ENCODE results near the gene ANKK1. TPM values are rescaled to one million over a fixed set of nuclear protein-coding genes. Genes with fewer than 3 reads are reported as not detected.

The ANKK1 gene
- total and polyA plus RNA-seq, 2 experiments from 2014 or later: 0.13 to 0.43 TPM

GRCh38 chr11:113373981-113374560 is 13.5 kb upstream of the ANKK1 start:
- no peaks in the 10 kb centered on the region for H3K9me2 ChIP-seq (replicated peaks; ENCODE audit: insufficient read depth)
- DNase-seq (ENCODE audit: low spot score): no peak
- H3K4me1 ChIP-seq (ENCODE audit: insufficient read depth): peaks cover 3% of the 10 kb centered on the region
- no peak overlapping the region for H2AFZ ChIP-seq
- 36% methylated on average over 10 of the region's 10 CpGs for WGBS (ENCODE audit: low lambda C conversion rate, missing lambda C conversion rate)
- H3K9me3 ChIP-seq (ENCODE audit: low read depth): no peaks in the 10 kb centered on the region
- H3K36me3 ChIP-seq (replicated peaks; ENCODE audit: insufficient read depth, low read depth): no peaks in the 10 kb centered on the region
- no peak overlapping the region for H3K27ac ChIP-seq
- H3K4me2 ChIP-seq: peak overlapping the region; percentile 66
- no peak overlapping the region for H3K4me3 ChIP-seq
- H4K20me1 ChIP-seq (ENCODE audit: insufficient read depth, poor library complexity, severe bottlenecking): no peaks in the 10 kb centered on the region
- H3K79me2 ChIP-seq: no peaks in the 10 kb centered on the region
- no peak for TF ChIP-seq CTCF (IDR thresholded peaks at IDR 0.05; ENCODE audit: poor library complexity)
- TF ChIP-seq EZH2 (IDR thresholded peaks at IDR 0.05; ENCODE audit: borderline replicate concordance): no peak
- no peak for TF ChIP-seq EZH2phosphoT487 (IDR thresholded peaks at IDR 0.05; ENCODE audit: low read depth, severe bottlenecking, unreplicated experiment)
- H3K27me3 ChIP-seq: no peaks in the 10 kb centered on the region

- no peaks in the 10 kb centered on the region for H3K27me3 ChIP-seq
- peaks cover 3% of the 10 kb centered on the region for H3K4me1 ChIP-seq (ENCODE audit: insufficient read depth)
- no peak overlapping the region for H2AFZ ChIP-seq
- DNase-seq (ENCODE audit: low spot score): no peak
- H3K9me2 ChIP-seq (replicated peaks; ENCODE audit: insufficient read depth): no peaks in the 10 kb centered on the region
- H3K4me2 ChIP-seq: no peak overlapping the region
- no peaks in the 10 kb centered on the region for H3K79me2 ChIP-seq
- no peak overlapping the region for H3K27ac ChIP-seq
- no peak for TF ChIP-seq EZH2phosphoT487 (IDR thresholded peaks at IDR 0.05; ENCODE audit: low read depth, severe bottlenecking, unreplicated experiment)
- H3K36me3 ChIP-seq (replicated peaks; ENCODE audit: insufficient read depth, low read depth): no peaks in the 10 kb centered on the region
- H3K4me3 ChIP-seq: no peak overlapping the region
- H3K9me3 ChIP-seq (ENCODE audit: low read depth): no peaks in the 10 kb centered on the region
- H4K20me1 ChIP-seq (ENCODE audit: insufficient read depth, poor library complexity, severe bottlenecking): no peaks in the 10 kb centered on the region
- WGBS (ENCODE audit: low lambda C conversion rate, missing lambda C conversion rate): 93% methylated on average over 5 of the region's 5 CpGs
Observed at GRCh38 chr11:113375402-113375801, 12.2 kb upstream of the ANKK1 start.

GRCh38 chr11:113376156-113376555 is 11.4 kb upstream of the ANKK1 start:
- H3K27ac ChIP-seq: no peak overlapping the region
- peaks cover 3% of the 10 kb centered on the region for H3K4me1 ChIP-seq (ENCODE audit: insufficient read depth)
- H3K4me2 ChIP-seq: no peak overlapping the region
- H3K27me3 ChIP-seq: no peaks in the 10 kb centered on the region
- no peaks in the 10 kb centered on the region for H3K9me2 ChIP-seq (replicated peaks; ENCODE audit: insufficient read depth)
- no peaks in the 10 kb centered on the region for H3K36me3 ChIP-seq (replicated peaks; ENCODE audit: insufficient read depth, low read depth)
- H3K9me3 ChIP-seq (ENCODE audit: low read depth): no peaks in the 10 kb centered on the region
- H3K79me2 ChIP-seq: no peaks in the 10 kb centered on the region
- no peak overlapping the region for H3K4me3 ChIP-seq
- H4K20me1 ChIP-seq (ENCODE audit: insufficient read depth, poor library complexity, severe bottlenecking): no peaks in the 10 kb centered on the region
- H2AFZ ChIP-seq: no peak overlapping the region
- WGBS (ENCODE audit: low lambda C conversion rate, missing lambda C conversion rate): 61% methylated on average over 3 of the region's 3 CpGs
- no peak for TF ChIP-seq EZH2phosphoT487 (IDR thresholded peaks at IDR 0.05; ENCODE audit: low read depth, severe bottlenecking, unreplicated experiment)
- no peak for TF ChIP-seq CTCF (IDR thresholded peaks at IDR 0.05; ENCODE audit: poor library complexity)
- no peak for TF ChIP-seq EZH2 (IDR thresholded peaks at IDR 0.05; ENCODE audit: borderline replicate concordance)
- no peak for DNase-seq (ENCODE audit: low spot score)

GRCh38 chr11:113377681-113378412 is 9.7 kb upstream of the ANKK1 start:
- H3K27me3 ChIP-seq: no peaks in the 10 kb centered on the region
- TF ChIP-seq EZH2 (IDR thresholded peaks at IDR 0.05; ENCODE audit: borderline replicate concordance) (no peak), EZH2phosphoT487 (IDR thresholded peaks at IDR 0.05; ENCODE audit: low read depth, severe bottlenecking, unreplicated experiment) (no peak), CTCF (IDR thresholded peaks at IDR 0.05; ENCODE audit: poor library complexity) (no peak)
- WGBS (ENCODE audit: low lambda C conversion rate, missing lambda C conversion rate): 62% methylated on average over 7 of the region's 7 CpGs
- DNase-seq (ENCODE audit: low spot score): no peak
- no peak overlapping the region for H2AFZ ChIP-seq
- H3K4me1 ChIP-seq (ENCODE audit: insufficient read depth): peaks cover 3% of the 10 kb centered on the region
- no peaks in the 10 kb centered on the region for H3K9me2 ChIP-seq (replicated peaks; ENCODE audit: insufficient read depth)
- H3K27ac ChIP-seq: no peak overlapping the region
- no peaks in the 10 kb centered on the region for H3K36me3 ChIP-seq (replicated peaks; ENCODE audit: insufficient read depth, low read depth)
- H3K79me2 ChIP-seq: no peaks in the 10 kb centered on the region
- no peaks in the 10 kb centered on the region for H3K9me3 ChIP-seq (ENCODE audit: low read depth)
- H3K4me2 ChIP-seq: no peak overlapping the region
- no peak overlapping the region for H3K4me3 ChIP-seq
- H4K20me1 ChIP-seq (ENCODE audit: insufficient read depth, poor library complexity, severe bottlenecking): no peaks in the 10 kb centered on the region

Measured in hepatocyte (in vitro differentiated cells).